CD14-positive monocyte (primary cell): ENCODE data around the gene MDFIC2. TPM values are rescaled to one million over a fixed set of nuclear protein-coding genes. Genes with fewer than 3 reads are reported as not detected.

ENCODE experiments used
- DNase-seq, 3 donors: peaks; one replicate each; pipeline ENCODE4 v3.0.0-alpha.2; 2011 to 2022
- H2AFZ ChIP-seq: 2 replicates; pipeline ENCODE4 v1.6.0; 2012; ENCODE audit warnings: mild to moderate bottlenecking, low read depth, low read length, inconsistent platforms; ENCODE audit not compliant: insufficient read depth, poor library complexity, severe bottlenecking
- H3K27ac ChIP-seq, 2 donors: 1 replicate in 1 of 2; 2 replicates in 1 of 2; pipeline ENCODE4 v1.5.1; 2012 to 2013; ENCODE audit warnings: low read length in 2 of 2, control low read depth in 1 of 2, inconsistent platforms in 1 of 2, low read depth in 1 of 2, mild to moderate bottlenecking in 1 of 2
- H3K27me3 ChIP-seq, 2 donors: one replicate each; pipeline versions ENCODE4 v1.6.0 to v1.6.1; 2011 to 2013; ENCODE audit warnings: low read length in 2 of 2; ENCODE audit not compliant: control insufficient read depth in 2 of 2, insufficient read depth in 2 of 2
- H3K36me3 ChIP-seq, 2 donors: replicated peaks in 1 of 2; 1 replicate in 1 of 2; 2 replicates in 1 of 2; pipeline versions ENCODE4 v1.5.1 to v1.6.1; 2012 to 2013; ENCODE audit warnings: low read length in 2 of 2, control low read depth in 1 of 2, inconsistent platforms in 1 of 2, mild to moderate bottlenecking in 1 of 2; ENCODE audit not compliant: insufficient read depth in 2 of 2, control insufficient read depth in 1 of 2
- H3K4me1 ChIP-seq, 2 donors: 1 replicate in 1 of 2; 2 replicates in 1 of 2; pipeline versions ENCODE4 v1.5.1 to v1.6.1; 2012 to 2013; ENCODE audit warnings: low read length in 2 of 2, control low read depth in 1 of 2, inconsistent platforms in 1 of 2, mild to moderate bottlenecking in 1 of 2, moderate library complexity in 1 of 2; ENCODE audit not compliant: insufficient read depth in 2 of 2, control insufficient read depth in 1 of 2
- H3K4me2 ChIP-seq: replicated peaks from 2 replicates; pipeline ENCODE3; 2012; ENCODE audit warnings: low read length, moderate library complexity, mild to moderate bottlenecking; ENCODE audit not compliant: poor library complexity, severe bottlenecking; ENCODE audit errors: extremely low read depth
- H3K4me3 ChIP-seq, 3 experiments: fragments of 200-600 bp in 1 of 3; sonication (generic) in 1 of 3; replicated peaks in 1 of 3; 1 replicate in 2 of 3; 2 replicates in 1 of 3; pipeline ENCODE4 v1.5.1; 2011 to 2013; ENCODE audit warnings: low read length in 3 of 3, mild to moderate bottlenecking in 3 of 3, control low read depth in 2 of 3, low read depth in 2 of 3, inconsistent platforms in 1 of 3, moderate library complexity in 1 of 3
- H3K79me2 ChIP-seq: 2 replicates; pipeline ENCODE4 v1.6.0; 2012; ENCODE audit warnings: mild to moderate bottlenecking, control low read depth, inconsistent platforms, low read length, moderate library complexity; ENCODE audit not compliant: insufficient read depth
- H3K9ac ChIP-seq: 2 replicates; pipeline ENCODE4 v1.6.0; 2017; ENCODE audit warnings: low read length, mild to moderate bottlenecking; ENCODE audit not compliant: insufficient read depth, poor library complexity, severe bottlenecking
- H3K9me3 ChIP-seq, 2 donors: replicated peaks in 1 of 2; 1 replicate in 1 of 2; 2 replicates in 1 of 2; pipeline versions ENCODE4 v1.5.1 to v1.6.1; 2012 to 2013; ENCODE audit warnings: low read length in 2 of 2, control low read depth in 1 of 2; ENCODE audit not compliant: control insufficient read depth in 1 of 2, insufficient read depth in 1 of 2
- H4K20me1 ChIP-seq: 2 replicates; pipeline ENCODE4 v1.6.0; 2012; ENCODE audit warnings: mild to moderate bottlenecking, low read length, control low read depth, moderate library complexity; ENCODE audit not compliant: insufficient read depth
- H3K27ac Mint-ChIP-seq, 7 donors: one replicate each; pipeline ENCODE4 v1.8.0; 2020; ENCODE audit warnings: mild to moderate bottlenecking in 7 of 7, mixed read lengths in 7 of 7, moderate library complexity in 6 of 7, inconsistent platforms in 2 of 7
- H3K27me3 Mint-ChIP-seq, 3 donors: one replicate each; pipeline ENCODE4 v1.8.0; 2021 to 2022; ENCODE audit warnings: low read depth in 3 of 3, mild to moderate bottlenecking in 3 of 3, mixed read lengths in 3 of 3, moderate library complexity in 3 of 3, inconsistent platforms in 1 of 3
- H3K36me3 Mint-ChIP-seq, 2 donors: one replicate each; pipeline ENCODE4 v1.8.0; 2020; ENCODE audit warnings: mixed read lengths in 2 of 2, inconsistent platforms in 1 of 2, mild to moderate bottlenecking in 1 of 2
- H3K4me1 Mint-ChIP-seq: one replicate; pipeline ENCODE4 v1.8.0; 2020; ENCODE audit warnings: mild to moderate bottlenecking, mixed read lengths
- H3K4me3 Mint-ChIP-seq, 2 donors: one replicate each; pipeline ENCODE4 v1.8.0; 2020; ENCODE audit warnings: mild to moderate bottlenecking in 2 of 2, mixed read lengths in 2 of 2, moderate library complexity in 1 of 2
- H3K9me3 Mint-ChIP-seq, 7 donors: one replicate each; pipeline ENCODE4 v1.8.0; 2020 to 2022; ENCODE audit warnings: mixed read lengths in 7 of 7, mild to moderate bottlenecking in 6 of 7, moderate library complexity in 6 of 7, inconsistent platforms in 2 of 7
- CTCF ChIP-seq: fragments of 200-600 bp; IDR thresholded peaks from one replicate; pipeline ENCODE4 v1.8.0; 2022; ENCODE audit warnings: antibody characterized with exemption, mild to moderate bottlenecking
- WGBS: methylation state at CpG from one replicate; pipeline ENCODE4 v1.1.5; 2013; ENCODE audit warnings: missing lambda C conversion rate; ENCODE audit not compliant: insufficient coverage; 5-methylcytosine and 5-hydroxymethylcytosine counted together
- intact Hi-C, 2 donors: fragments of 100-400 bp; cut with micrococcal nuclease; formaldehyde crosslinking; loops; one replicate each; pipeline versions ENCODE4 v1.15.0 to v1.15.1; 2023
- polyA plus RNA-seq, 3 donors: library from polyadenylated mRNA; depleted of rRNA in 1 of 3; unstranded in 2 of 3; stranded (reverse) in 1 of 3; fragments of 300-500 nt in 2 of 3; fragments of >200 nt in 1 of 3; fragmentation: Illumina TruSeq in 2 of 3; gene quantifications; 1 replicate in 2 of 3; 2 replicates in 1 of 3; pipeline ENCODE4 v1.2.3, GENCODE V29; 2012 to 2021

The MDFIC2 gene
- polyA plus RNA-seq, 3 donors, result not detected

- no peaks in the 10 kb centered on the region for H3K9me3 Mint-ChIP-seq
- no peaks in the 10 kb centered on the region for H3K4me1 Mint-ChIP-seq
- no peak overlapping the region for H3K27ac ChIP-seq
- H4K20me1 ChIP-seq, result no peaks in the 10 kb centered on the region
- no peaks in the 10 kb centered on the region for H3K9me3 ChIP-seq
- H3K36me3 Mint-ChIP-seq, result no peaks in the 10 kb centered on the region
- intact Hi-C loops, result no loop called here
- no peak overlapping the region for H3K4me3 Mint-ChIP-seq
- no peak overlapping the region for H3K9ac ChIP-seq
- no peaks in the 10 kb centered on the region for H3K36me3 ChIP-seq
- no peak overlapping the region for H3K4me3 ChIP-seq
- no peak for DNase-seq
- H2AFZ ChIP-seq, result no peak overlapping the region
- H3K27me3 ChIP-seq, result no peaks in the 10 kb centered on the region
- H3K4me2 ChIP-seq, result no peak overlapping the region
- H3K4me1 ChIP-seq, result no peaks in the 10 kb centered on the region
- no peak for TF ChIP-seq CTCF
- H3K79me2 ChIP-seq, result no peaks in the 10 kb centered on the region
- H3K27me3 Mint-ChIP-seq, result peaks cover 0 to 3% (median 2%) of the 10 kb centered on the region in 3 donors
- H3K27ac Mint-ChIP-seq, result no peak overlapping the region
- WGBS, result 67% methylated on average over 2 of the region's 4 CpGs
These were observed 35.5 kb downstream of the MDFIC2 start for GRCh38 chr3:70276901-70277300.

- Histone ChIP-seq H2AFZ (no peak overlapping the region), H3K27ac (no peak overlapping the region), H3K79me2 (no peaks in the 10 kb centered on the region), H3K36me3 (no peaks in the 10 kb centered on the region), H3K4me2 (no peak overlapping the region), H3K4me3 (no peak overlapping the region), H3K9ac (no peak overlapping the region), H3K9me3 (no peaks in the 10 kb centered on the region), H4K20me1 (no peaks in the 10 kb centered on the region), H3K4me1 (no peaks in the 10 kb centered on the region), H3K27me3 (no peaks in the 10 kb centered on the region)
- no peaks in the 10 kb centered on the region for H3K4me1 Mint-ChIP-seq
- intact Hi-C loops, result no loop called here
- H3K4me3 Mint-ChIP-seq, result no peak overlapping the region
- H3K9me3 Mint-ChIP-seq, result peaks cover 0 to 3% (median 0%) of the 10 kb centered on the region in 7 donors
- no peak for DNase-seq
- no peaks in the 10 kb centered on the region for H3K36me3 Mint-ChIP-seq
- H3K27me3 Mint-ChIP-seq, result peaks cover 0 to 2% (median 1%) of the 10 kb centered on the region in 3 donors
- TF ChIP-seq CTCF, result no peak
- no peak overlapping the region for H3K27ac Mint-ChIP-seq
These were observed 38.9 kb downstream of the MDFIC2 start for GRCh38 chr3:70273492-70273891.
